Mammary epithelial cell (primary cell): ENCODE measurements around the gene MBP.
"Not testable (repeated sequence)": the region's sequence is repeated elsewhere in the genome, so short reads cannot be mapped to it uniquely, and the experiment has no call there.

Experiments used
- EZH2 ChIP-seq: IDR thresholded peaks from 2 replicates; pipeline ENCODE4 v1.6.1; 2012; ENCODE audit warnings: low read length, inconsistent platforms, borderline replicate concordance
- TF ChIP-seq, protein P1 (sequence below), 2 donors: IDR thresholded peaks in 1 of 2; conservative IDR thresholded peaks in 1 of 2; 2 replicates each; pipeline ENCODE4 v1.5.1; 2011 to 2012; ENCODE audit warnings: inconsistent platforms in 2 of 2, low read length in 2 of 2, mild to moderate bottlenecking in 2 of 2, control low read depth in 1 of 2, low read depth in 1 of 2; ENCODE audit not compliant: insufficient read depth in 1 of 2; ENCODE audit errors: extremely low read depth in 1 of 2

DNA sequence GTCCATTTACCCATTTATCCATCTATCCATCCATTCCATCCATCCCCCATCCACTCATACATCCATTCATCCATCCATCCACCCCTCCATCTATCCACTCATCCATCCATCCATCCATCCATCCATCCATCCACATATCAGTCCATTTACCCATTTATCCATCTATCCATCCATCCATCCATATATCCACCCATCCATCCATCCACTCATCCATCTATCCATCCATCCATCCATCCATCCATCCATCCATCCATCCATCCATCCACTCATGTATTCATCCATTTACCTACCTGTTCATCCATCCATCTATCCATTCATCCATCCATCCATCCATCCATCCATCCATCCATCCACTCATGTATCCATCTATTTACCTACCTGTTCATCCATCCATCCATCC lies 113.9 kb downstream of the MBP start:
- TF ChIP-seq, protein P1, sequence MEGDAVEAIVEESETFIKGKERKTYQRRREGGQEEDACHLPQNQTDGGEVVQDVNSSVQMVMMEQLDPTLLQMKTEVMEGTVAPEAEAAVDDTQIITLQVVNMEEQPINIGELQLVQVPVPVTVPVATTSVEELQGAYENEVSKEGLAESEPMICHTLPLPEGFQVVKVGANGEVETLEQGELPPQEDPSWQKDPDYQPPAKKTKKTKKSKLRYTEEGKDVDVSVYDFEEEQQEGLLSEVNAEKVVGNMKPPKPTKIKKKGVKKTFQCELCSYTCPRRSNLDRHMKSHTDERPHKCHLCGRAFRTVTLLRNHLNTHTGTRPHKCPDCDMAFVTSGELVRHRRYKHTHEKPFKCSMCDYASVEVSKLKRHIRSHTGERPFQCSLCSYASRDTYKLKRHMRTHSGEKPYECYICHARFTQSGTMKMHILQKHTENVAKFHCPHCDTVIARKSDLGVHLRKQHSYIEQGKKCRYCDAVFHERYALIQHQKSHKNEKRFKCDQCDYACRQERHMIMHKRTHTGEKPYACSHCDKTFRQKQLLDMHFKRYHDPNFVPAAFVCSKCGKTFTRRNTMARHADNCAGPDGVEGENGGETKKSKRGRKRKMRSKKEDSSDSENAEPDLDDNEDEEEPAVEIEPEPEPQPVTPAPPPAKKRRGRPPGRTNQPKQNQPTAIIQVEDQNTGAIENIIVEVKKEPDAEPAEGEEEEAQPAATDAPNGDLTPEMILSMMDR (conservative IDR thresholded peaks at IDR 0.05 in 1 of 2, IDR thresholded peaks at IDR 0.05 in 1 of 2; ENCODE audit: extremely low read depth in 1 of 2, insufficient read depth in 1 of 2, low read depth in 1 of 2, low read length in 2 of 2): not testable (repeated sequence)
- TF ChIP-seq EZH2: not testable (repeated sequence)
